Stimulated activated CD8-positive, alpha-beta memory T cell treated with anti-CD3 and anti-CD28 coated beads, Interleukin-15, amount 100 ng/mL, for 24 hours (primary cell): Measurements from ENCODE around the gene ODF2.
"Not testable (repeated sequence)": the region's sequence is repeated elsewhere in the genome, so short reads cannot be mapped to it uniquely, and the experiment has no call there.

Experiments
- DNase-seq: peaks from one replicate; pipeline ENCODE4 v3.0.0-alpha.2; 2020; ENCODE audit warnings: low read depth

ODF2 gene

GRCh38 chr9:128424268-128424780, 31.5 kb upstream of the ODF2 start:
- DNase-seq: no peak

GRCh38 chr9:128428644-128429512, 26.9 kb upstream of the ODF2 start:
- DNase-seq: no peak

- DNase-seq: no peak
These were observed 26.2 kb upstream of the ODF2 start for GRCh38 chr9:128429513-128430086.

GRCh38 chr9:128431207-128431606, 24.6 kb upstream of the ODF2 start:
- no peak for DNase-seq

GRCh38 chr9:128434340-128434739, 21.5 kb upstream of the ODF2 start:
- DNase-seq: no peak

GRCh38 chr9:128435611-128436010, 20.2 kb upstream of the ODF2 start:
- DNase-seq: no peak

GRCh38 chr9:128438343-128439109, 17.3 kb upstream of the ODF2 start:
- DNase-seq: peak; percentile 80

GRCh38 chr9:128439273-128439672, 16.5 kb upstream of the ODF2 start:
- no peak for DNase-seq

GRCh38 chr9:128442150-128442549, 13.7 kb upstream of the ODF2 start:
- DNase-seq: no peak

- not testable (repeated sequence) for DNase-seq
These were observed 9.3 kb upstream of the ODF2 start for GRCh38 chr9:128446505-128446904.

- DNase-seq: no peak
These were observed 7.1 kb upstream of the ODF2 start for GRCh38 chr9:128448746-128449145.

GRCh38 chr9:128454991-128455390, 815 bp upstream of the ODF2 start:
- no peak for DNase-seq

- DNase-seq: peak; percentile 24
These were observed 831 bp downstream of the ODF2 start for GRCh38 chr9:128456613-128457061.

GRCh38 chr9:128457207-128457606, 1.4 kb downstream of the ODF2 start:
- DNase-seq: no peak

- DNase-seq: no peak
These were observed 3.2 kb downstream of the ODF2 start for GRCh38 chr9:128459011-128459410.

- DNase-seq: no peak
These were observed 13.3 kb downstream of the ODF2 start for GRCh38 chr9:128469070-128469469.

GRCh38 chr9:128470560-128470959, 14.8 kb downstream of the ODF2 start:
- DNase-seq: no peak

- DNase-seq: no peak
These were observed 17.3 kb downstream of the ODF2 start for GRCh38 chr9:128473104-128473503.

- DNase-seq: no peak
These were observed 20.1 kb downstream of the ODF2 start for GRCh38 chr9:128475867-128476266.

GRCh38 chr9:128479262-128479661, 23.5 kb downstream of the ODF2 start:
- no peak for DNase-seq

GRCh38 chr9:128481561-128481960, 25.8 kb downstream of the ODF2 start:
- no peak for DNase-seq

GRCh38 chr9:128482186-128482585, 26.4 kb downstream of the ODF2 start:
- no peak for DNase-seq
